IMR-90 (cell line): ENCODE results near the gene MECP2. TPM values are rescaled to one million over a fixed set of nuclear protein-coding genes. Genes with fewer than 3 reads are reported as not detected.
A peak's percentile ranks its signal among the peaks of the same experiment; 100 is the strongest.

Experiments used
- ATAC-seq: fragments of 200-7000 bp; cut with Tn5 transposase; 2 replicates; pipeline ENCODE4 v1.9.1; 2020; ENCODE audit warnings: low read depth, mild to moderate bottlenecking, moderate library complexity
- BruUV-seq: library from RNA; stranded (reverse); fragments of 400-500 nt; replicated peaks from 2 replicates; lab custom pipeline; 2021; lab: Mats Ljungman, UMichigan
- CTCF ChIA-PET: fragments of 300-600 bp; formaldehyde crosslinking; extraction: SDS; loops from one replicate; lab custom pipeline; 2021; ENCODE audit warnings: antibody characterized with exemption; lab: Yijun Ruan, JAX
- POLR2A ChIA-PET: fragments of 300-600 bp; sonication (Branson Sonifier 250); formaldehyde crosslinking; loops from one replicate; lab custom pipeline; 2022; ENCODE audit warnings: antibody characterized with exemption; ENCODE audit not compliant: unreplicated experiment; lab: Charles Lee
- DNase-seq: peaks from one replicate; pipeline ENCODE4 v3.0.0; 2013
- H2AFZ ChIP-seq: replicated peaks from 2 replicates; pipeline ENCODE3; 2013; ENCODE audit warnings: low read length, mild to moderate bottlenecking; ENCODE audit not compliant: poor library complexity
- H2AK5ac ChIP-seq: 2 replicates; pipeline ENCODE4 v1.6.1; 2013; ENCODE audit warnings: low read depth, low read length, inconsistent platforms
- H2AK9ac ChIP-seq: replicated peaks from 2 replicates; pipeline ENCODE3; 2013; ENCODE audit warnings: mild to moderate bottlenecking, low read depth, low read length, moderate library complexity; ENCODE audit not compliant: poor library complexity
- H2BK120ac ChIP-seq: 2 replicates; pipeline ENCODE4 v1.6.1; 2013; ENCODE audit warnings: low read depth, low read length, inconsistent platforms
- H2BK15ac ChIP-seq: 3 replicates; pipeline ENCODE4 v1.6.1; 2013; ENCODE audit warnings: low read depth, low read length, inconsistent platforms
- H2BK20ac ChIP-seq: 2 replicates; pipeline ENCODE4 v1.6.1; 2013; ENCODE audit warnings: low read depth, mild to moderate bottlenecking, inconsistent platforms, low read length, moderate library complexity
- H2BK5ac ChIP-seq: 2 replicates; pipeline ENCODE4 v1.6.1; 2013; ENCODE audit warnings: mild to moderate bottlenecking, low read depth, low read length, inconsistent platforms; ENCODE audit not compliant: poor library complexity, severe bottlenecking
- H3K14ac ChIP-seq: replicated peaks from 2 replicates; pipeline ENCODE4 v1.6.1; 2013; ENCODE audit warnings: low read depth, low read length, inconsistent platforms
- H3K18ac ChIP-seq: 2 replicates; pipeline ENCODE4 v1.6.1; 2013; ENCODE audit warnings: low read depth, low read length, control low read depth
- H3K23ac ChIP-seq: 2 replicates; pipeline ENCODE4 v1.6.1; 2013; ENCODE audit warnings: low read depth, low read length, inconsistent platforms
- H3K27ac ChIP-seq: 2 replicates; pipeline ENCODE4 v1.5.1; 2013; ENCODE audit warnings: mild to moderate bottlenecking, control low read depth, low read length; ENCODE audit not compliant: insufficient read depth
- H3K27me3 ChIP-seq: 2 replicates; pipeline ENCODE4 v1.6.1; 2013; ENCODE audit warnings: low read length; ENCODE audit not compliant: control insufficient read depth, insufficient read depth
- H3K36me3 ChIP-seq: 2 replicates; pipeline ENCODE4 v1.6.1; 2013; ENCODE audit warnings: low read length, mixed read lengths; ENCODE audit not compliant: control insufficient read depth, insufficient read depth
- H3K4ac ChIP-seq: 2 replicates; pipeline ENCODE4 v1.6.1; 2013; ENCODE audit warnings: low read depth, low read length, inconsistent platforms
- H3K4me1 ChIP-seq: 2 replicates; pipeline ENCODE4 v1.6.1; 2013; ENCODE audit warnings: low read length, mixed read lengths; ENCODE audit not compliant: control insufficient read depth, insufficient read depth
- H3K4me2 ChIP-seq: 2 replicates; pipeline ENCODE4 v1.6.1; 2013; ENCODE audit warnings: low read depth, mild to moderate bottlenecking, control low read depth, low read length, moderate library complexity
- H3K4me3 ChIP-seq: 2 replicates; pipeline ENCODE4 v1.5.1; 2013; ENCODE audit warnings: low read depth, mild to moderate bottlenecking, control low read depth, low read length, moderate library complexity; ENCODE audit not compliant: insufficient read depth
- H3K56ac ChIP-seq: 2 replicates; pipeline ENCODE4 v1.6.1; 2013; ENCODE audit warnings: low read length, inconsistent platforms; ENCODE audit not compliant: insufficient read depth; ENCODE audit errors: extremely low read depth
- H3K79me1 ChIP-seq, 2 experiments: 2 replicates each; pipeline ENCODE4 v1.6.1; 2013; ENCODE audit warnings: low read length in 2 of 2, inconsistent platforms in 1 of 2, low read depth in 1 of 2
- H3K9ac ChIP-seq: 2 replicates; pipeline ENCODE4 v1.6.1; 2013; ENCODE audit warnings: low read depth, low read length, control low read depth
- H3K9me1 ChIP-seq: 2 replicates; pipeline ENCODE4 v1.6.1; 2013; ENCODE audit warnings: low read length, inconsistent platforms; ENCODE audit not compliant: insufficient read depth
- H3K9me3 ChIP-seq: 2 replicates; pipeline ENCODE4 v1.6.1; 2013; ENCODE audit warnings: low read length; ENCODE audit not compliant: control insufficient read depth, insufficient read depth
- H4K20me1 ChIP-seq: 2 replicates; pipeline ENCODE4 v1.6.1; 2013; ENCODE audit warnings: low read length, inconsistent platforms; ENCODE audit not compliant: insufficient read depth
- H4K5ac ChIP-seq: 2 replicates; pipeline ENCODE4 v1.6.1; 2013; ENCODE audit warnings: mild to moderate bottlenecking, low read depth, low read length, control low read depth
- H4K8ac ChIP-seq, 2 experiments: 2 replicates each; pipeline ENCODE4 v1.6.1; 2013; ENCODE audit warnings: low read depth in 2 of 2, low read length in 2 of 2, control low read depth in 1 of 2, inconsistent platforms in 1 of 2
- H4K91ac ChIP-seq: 2 replicates; pipeline ENCODE4 v1.6.1; 2013; ENCODE audit warnings: low read depth, low read length, inconsistent platforms; ENCODE audit not compliant: insufficient read depth
- CTCF ChIP-seq: conservative IDR thresholded peaks from 2 replicates; pipeline ENCODE4 v1.5.1; 2012; ENCODE audit warnings: mild to moderate bottlenecking, low read depth, low read length, improper control_type of control experiment
- SMC3 ChIP-seq: fragments of 150-350 bp; IDR thresholded peaks from 2 replicates; pipeline ENCODE4 v1.6.1; 2016; ENCODE audit warnings: low read depth, mild to moderate bottlenecking, antibody characterized with exemption, low read length, moderate library complexity
- WGBS, 2 experiments: methylation state at CpG; one replicate each; pipeline versions ENCODE4 v1.1.5 to v1.1.7; 2013; ENCODE audit warnings: missing lambda C conversion rate in 2 of 2; ENCODE audit not compliant: insufficient read length in 1 of 2; ENCODE audit errors: extremely low coverage in 2 of 2; 5-methylcytosine and 5-hydroxymethylcytosine counted together
- dilution Hi-C: fragments of 300-500 bp; cut with HindIII; formaldehyde crosslinking; loops from one replicate; pipeline ENCODE4 v1.14.3; 2018; ENCODE audit warnings: low sequenced_read_pairs; ENCODE audit not compliant: unreplicated experiment
- in situ Hi-C: fragments of 300-500 bp; cut with MboI; formaldehyde crosslinking; loops from 3 replicates; pipeline ENCODE4 v1.14.3; 2019; ENCODE audit warnings: low sequenced_read_pairs, inconsistent platforms, mixed read lengths
- intact Hi-C: fragments of 100-400 bp; cut with micrococcal nuclease; formaldehyde crosslinking; loops from 2 replicates; pipeline ENCODE4 v1.10.0; 2022
- polyA plus RNA-seq, 3 experiments: library from polyadenylated mRNA; depleted of rRNA; stranded (reverse); fragments of >200 nt; gene quantifications; 2 replicates each; pipeline ENCODE4 v1.2.3, GENCODE V29; 2012; ENCODE audit warnings: low replicate concordance in 1 of 3
- total RNA-seq: library from RNA; depleted of rRNA; stranded (reverse); fragments of >200 nt; gene quantifications from 2 replicates; pipeline ENCODE4 v1.2.3, GENCODE V29; 2012

MECP2 gene
- total and polyA plus RNA-seq, 2 of the 4 experiments (the other 2 are of a cell fraction): 8.4 to 10.1 TPM

DNA sequence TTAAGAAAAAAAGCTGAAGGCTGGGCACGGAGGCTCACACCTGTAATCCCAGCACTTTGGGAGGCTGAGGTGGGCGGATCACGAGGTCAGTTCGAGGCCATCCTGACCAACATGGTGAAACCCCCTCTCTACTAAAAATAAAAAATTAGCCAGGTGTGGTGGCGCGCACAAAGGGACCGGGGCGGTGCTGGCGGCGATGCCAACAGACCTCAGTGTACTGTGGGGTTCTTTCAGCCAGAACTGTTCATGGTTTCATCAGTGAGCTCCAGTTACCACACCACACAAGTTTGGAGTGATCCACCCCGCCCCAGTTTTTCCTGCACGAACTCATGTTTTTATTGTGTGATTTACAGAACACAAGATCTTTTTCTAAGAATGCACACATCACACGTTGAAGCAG is 56.7 kb downstream of the MECP2 start:
- Histone ChIP-seq H2BK120ac (no peak overlapping the region), H3K56ac (no peak overlapping the region), H2BK5ac (no peak overlapping the region), H3K27me3 (no peaks in the 10 kb centered on the region), H3K9ac (no peak overlapping the region), H4K91ac (no peak overlapping the region), H3K4ac (peak overlapping the region; percentile 11; the same call in 1 of the 2 replicates), H3K36me3 (0 out of 2 replicates have a peak, but pooled peaks cover 2% of the 10 kb centered on the region), H3K4me3 (no peak overlapping the region), H3K4me2 (no peak overlapping the region), H3K14ac (no peak overlapping the region), H3K23ac (no peak overlapping the region), H4K8ac (no peak overlapping the region), H3K4me1 (peaks cover 17% of the 10 kb centered on the region), H2AK5ac (no peak overlapping the region), H3K27ac (peak overlapping the region; percentile 65; the same call in 1 of the 2 replicates), H3K79me1 (peaks cover 6 to 56% of the 10 kb centered on the region in 2 experiments; a peak in 3 of 4 replicates), H2AK9ac (no peak overlapping the region), H3K18ac (peak overlapping the region; percentile 47; the same call in 1 of the 2 replicates), H2BK15ac (no peak overlapping the region), H3K9me1 (peaks cover 13% of the 10 kb centered on the region), H2BK20ac (no peak overlapping the region), H4K20me1 (peaks cover 23% of the 10 kb centered on the region), H3K9me3 (no peaks in the 10 kb centered on the region), H2AFZ (no peak overlapping the region), H4K5ac (no peak overlapping the region)
- no TSS peak for BruUV-seq
- ATAC-seq: no peak
- ChIA-PET POLR2A (interaction anchor here (0.8 kb wide), 1 partner anchor 68 kb away, joined by 5 read pairs; the partner anchor contains the start of gene TMEM187), CTCF (no interaction called here)
- no CpG with 5 or more reads among the region's 13 CpGs for WGBS, 2 experiments
- intact Hi-C loops: loop anchor here (1.0 kb wide), 1 partner anchor 22 kb away; the partner anchor contains the start of gene IRAK1
- in situ Hi-C loops: no loop called here
- TF ChIP-seq SMC3 (no peak), CTCF (no peak)
- DNase-seq: no peak
- dilution Hi-C loops: no loop called here
